Hepatocyte (in vitro differentiated cells): Measurements from ENCODE around the gene TMEM182.

ENCODE experiments used
- EZH2 ChIP-seq: fragments of 200-600 bp; sonication (generic); IDR thresholded peaks from 2 replicates; pipeline ENCODE4 v1.6.1; 2016; ENCODE audit warnings: antibody characterized with exemption, mild to moderate bottlenecking, borderline replicate concordance
- EZH2phosphoT487 ChIP-seq: fragments of 200-600 bp; sonication (generic); IDR thresholded peaks from one replicate; pipeline ENCODE4 v1.6.1; 2018; ENCODE audit warnings: antibody characterized with exemption, mild to moderate bottlenecking, low read depth, moderate library complexity; ENCODE audit not compliant: unreplicated experiment, severe bottlenecking
- TF ChIP-seq, protein P1 (sequence below): fragments of 200-600 bp; sonication (generic); IDR thresholded peaks from 2 replicates; pipeline ENCODE4 v1.5.1; 2016; ENCODE audit warnings: antibody characterized with exemption, mild to moderate bottlenecking; ENCODE audit not compliant: poor library complexity

DNA sequence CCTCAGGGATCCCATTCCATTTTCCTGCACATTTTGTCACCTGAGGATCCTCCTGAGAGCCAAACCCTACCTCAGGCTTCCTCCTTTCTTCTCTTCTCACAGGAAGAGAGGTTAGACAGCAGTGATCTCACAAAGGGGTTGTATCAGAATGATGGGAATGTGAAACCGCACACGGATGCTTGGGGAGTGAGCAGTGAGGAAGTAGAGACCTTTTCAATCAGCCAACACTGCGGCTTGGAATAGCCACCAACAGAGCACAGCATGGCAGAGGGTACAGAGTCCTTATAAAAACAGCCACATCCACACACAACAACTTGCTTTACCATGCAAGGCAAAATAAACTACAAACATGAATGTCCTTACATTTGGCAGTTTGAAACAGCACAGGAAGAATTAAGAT is 8.7 kb downstream of the TMEM182 start:
- TF ChIP-seq EZH2 (no peak), EZH2phosphoT487 (no peak)
- TF ChIP-seq, protein P1, sequence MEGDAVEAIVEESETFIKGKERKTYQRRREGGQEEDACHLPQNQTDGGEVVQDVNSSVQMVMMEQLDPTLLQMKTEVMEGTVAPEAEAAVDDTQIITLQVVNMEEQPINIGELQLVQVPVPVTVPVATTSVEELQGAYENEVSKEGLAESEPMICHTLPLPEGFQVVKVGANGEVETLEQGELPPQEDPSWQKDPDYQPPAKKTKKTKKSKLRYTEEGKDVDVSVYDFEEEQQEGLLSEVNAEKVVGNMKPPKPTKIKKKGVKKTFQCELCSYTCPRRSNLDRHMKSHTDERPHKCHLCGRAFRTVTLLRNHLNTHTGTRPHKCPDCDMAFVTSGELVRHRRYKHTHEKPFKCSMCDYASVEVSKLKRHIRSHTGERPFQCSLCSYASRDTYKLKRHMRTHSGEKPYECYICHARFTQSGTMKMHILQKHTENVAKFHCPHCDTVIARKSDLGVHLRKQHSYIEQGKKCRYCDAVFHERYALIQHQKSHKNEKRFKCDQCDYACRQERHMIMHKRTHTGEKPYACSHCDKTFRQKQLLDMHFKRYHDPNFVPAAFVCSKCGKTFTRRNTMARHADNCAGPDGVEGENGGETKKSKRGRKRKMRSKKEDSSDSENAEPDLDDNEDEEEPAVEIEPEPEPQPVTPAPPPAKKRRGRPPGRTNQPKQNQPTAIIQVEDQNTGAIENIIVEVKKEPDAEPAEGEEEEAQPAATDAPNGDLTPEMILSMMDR, result no peak
